Measurements from ENCODE around the gene CYRIA.
A peak's percentile ranks its signal among the peaks of the same experiment; 100 is the strongest.

CYRIA gene

GRCh38 chr2:16661936-16662839 lies 3.4 kb downstream of the CYRIA start:
- H3K27ac ChIP-seq: peak overlapping the region; percentile 74
- no peak for TF ChIP-seq CTCF (conservative IDR thresholded peaks at IDR 0.05)

GRCh38 chr2:16661526-16661925 lies 4.1 kb downstream of the CYRIA start:
- no peak for TF ChIP-seq CTCF (conservative IDR thresholded peaks at IDR 0.05)
- peak overlapping the region; percentile 74 for H3K27ac ChIP-seq

GRCh38 chr2:16660556-16660955 lies 5.1 kb downstream of the CYRIA start:
- no peak for TF ChIP-seq CTCF (conservative IDR thresholded peaks at IDR 0.05)
- peak overlapping the region; percentile 74 for H3K27ac ChIP-seq

GRCh38 chr2:16660114-16660513 lies 5.5 kb downstream of the CYRIA start:
- TF ChIP-seq CTCF (conservative IDR thresholded peaks at IDR 0.05): no peak
- H3K27ac ChIP-seq: peak overlapping the region; percentile 74; the same call in 1 of the 2 replicates

GRCh38 chr2:16658076-16658739 lies 7.4 kb downstream of the CYRIA start:
- TF ChIP-seq CTCF (conservative IDR thresholded peaks at IDR 0.05): no peak
- no peak overlapping the region for H3K27ac ChIP-seq

- TF ChIP-seq CTCF (conservative IDR thresholded peaks at IDR 0.05): no peak
- H3K27ac ChIP-seq: no peak overlapping the region
These were observed 8.0 kb downstream of the CYRIA start for GRCh38 chr2:16657671-16658070.

- H3K27ac ChIP-seq: no peak overlapping the region
- no peak for TF ChIP-seq CTCF (conservative IDR thresholded peaks at IDR 0.05)
These were observed 8.7 kb downstream of the CYRIA start for GRCh38 chr2:16656784-16657391.
